Measurements from ENCODE around the gene SPRR2B. TPM values are rescaled to one million over a fixed set of nuclear protein-coding genes. Genes with fewer than 3 reads are reported as not detected.

The SPRR2B gene
- total and polyA plus RNA-seq, 2 of the 13 experiments (the other 11 are each of a cell fraction or from before 2014, with no cell fraction given) = not detected

DNA sequence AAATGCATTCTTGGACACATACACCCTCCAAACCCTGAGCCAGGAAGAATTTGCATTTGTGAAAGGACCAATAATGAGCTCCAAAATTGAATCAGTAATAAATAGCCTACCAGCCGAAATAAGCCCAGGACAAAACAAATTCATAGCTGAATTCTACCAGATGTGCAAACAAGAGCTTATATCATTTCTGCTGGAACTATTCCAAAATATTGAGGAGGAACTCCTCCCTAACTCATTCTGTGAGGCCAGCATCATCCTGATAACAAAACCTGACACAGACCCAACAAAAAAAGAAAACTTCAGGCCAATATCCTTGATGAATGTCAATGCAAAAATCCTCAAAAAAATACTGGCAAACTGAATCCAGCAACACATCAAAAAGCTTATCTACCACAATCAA, 16.2 kb upstream of the SPRR2B start (continued):
- TF ChIP-seq, protein P1, sequence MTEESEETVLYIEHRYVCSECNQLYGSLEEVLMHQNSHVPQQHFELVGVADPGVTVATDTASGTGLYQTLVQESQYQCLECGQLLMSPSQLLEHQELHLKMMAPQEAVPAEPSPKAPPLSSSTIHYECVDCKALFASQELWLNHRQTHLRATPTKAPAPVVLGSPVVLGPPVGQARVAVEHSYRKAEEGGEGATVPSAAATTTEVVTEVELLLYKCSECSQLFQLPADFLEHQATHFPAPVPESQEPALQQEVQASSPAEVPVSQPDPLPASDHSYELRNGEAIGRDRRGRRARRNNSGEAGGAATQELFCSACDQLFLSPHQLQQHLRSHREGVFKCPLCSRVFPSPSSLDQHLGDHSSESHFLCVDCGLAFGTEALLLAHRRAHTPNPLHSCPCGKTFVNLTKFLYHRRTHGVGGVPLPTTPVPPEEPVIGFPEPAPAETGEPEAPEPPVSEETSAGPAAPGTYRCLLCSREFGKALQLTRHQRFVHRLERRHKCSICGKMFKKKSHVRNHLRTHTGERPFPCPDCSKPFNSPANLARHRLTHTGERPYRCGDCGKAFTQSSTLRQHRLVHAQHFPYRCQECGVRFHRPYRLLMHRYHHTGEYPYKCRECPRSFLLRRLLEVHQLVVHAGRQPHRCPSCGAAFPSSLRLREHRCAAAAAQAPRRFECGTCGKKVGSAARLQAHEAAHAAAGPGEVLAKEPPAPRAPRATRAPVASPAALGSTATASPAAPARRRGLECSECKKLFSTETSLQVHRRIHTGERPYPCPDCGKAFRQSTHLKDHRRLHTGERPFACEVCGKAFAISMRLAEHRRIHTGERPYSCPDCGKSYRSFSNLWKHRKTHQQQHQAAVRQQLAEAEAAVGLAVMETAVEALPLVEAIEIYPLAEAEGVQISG (CRISPR knock-in tag; IDR thresholded peaks at IDR 0.05) = no peak
- no peak for TF ChIP-seq ZNF605 (CRISPR knock-in tag; IDR thresholded peaks at IDR 0.05)
- TF ChIP-seq SOX6 (IDR thresholded peaks at IDR 0.05) = no peak
- no peak for TF ChIP-seq SOX6 (CRISPR knock-in tag; IDR thresholded peaks at IDR 0.05)

DNA sequence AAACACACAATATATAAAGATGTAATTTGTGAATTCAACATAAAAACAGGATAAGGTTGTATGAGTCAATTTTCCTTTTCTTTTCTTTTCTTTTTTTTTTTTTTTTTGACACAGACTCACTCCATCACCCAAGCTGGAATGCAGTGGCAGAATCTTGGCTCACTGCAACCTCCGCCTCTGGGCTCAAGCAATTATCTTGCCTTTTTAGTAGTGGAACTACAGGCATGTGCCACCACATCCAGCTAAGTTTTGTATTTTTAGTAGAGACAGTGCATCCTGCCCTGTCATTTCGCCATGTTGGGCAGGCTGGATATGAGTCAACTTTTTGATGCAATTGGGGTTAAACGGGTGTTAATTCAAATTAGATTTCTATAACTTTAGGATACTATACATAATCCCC, 10.3 kb upstream of the SPRR2B start:
- Histone ChIP-seq H3K4me1 (ENCODE audit: insufficient read depth, low read length) (no peaks in the 10 kb centered on the region), H3K9ac (ENCODE audit: insufficient read depth, low read depth, low read length) (no peak overlapping the region), H3K36me3 (replicated peaks in 1 of 2; ENCODE audit: control insufficient read depth in 1 of 2, insufficient read depth in 2 of 2, low read length in 2 of 2) (no peaks in the 10 kb centered on the region), H2AFZ (ENCODE audit: low read length) (no peak overlapping the region), H3K4me3 (replicated peaks in 1 of 3; ENCODE audit: insufficient read depth in 1 of 3, low read depth in 2 of 3, low read length in 3 of 3) (no peak overlapping the region), H4K20me1 (ENCODE audit: insufficient read depth, low read length) (no peaks in the 10 kb centered on the region), H3K79me2 (ENCODE audit: insufficient read depth, low read length) (no peaks in the 10 kb centered on the region), H3K4me2 (ENCODE audit: low read depth, low read length) (no peak overlapping the region), H3K27ac (ENCODE audit: extremely low read length, insufficient read depth, low read length) (no peak overlapping the region), H3K27me3 (ENCODE audit: control insufficient read depth in 1 of 2, insufficient read depth in 2 of 2, low read length in 2 of 2) (no peaks in the 10 kb centered on the region), H3K9me3 (ENCODE audit: low read length) (no peaks in the 10 kb centered on the region)
- TF ChIP-seq PHF8 (CRISPR knock-in tag; IDR thresholded peaks at IDR 0.05) (no peak), ARNT2 (CRISPR knock-in tag; IDR thresholded peaks at IDR 0.05; ENCODE audit: low read depth) (no peak), ZNF761 (CRISPR knock-in tag; conservative IDR thresholded peaks at IDR 0.05) (no peak), ZKSCAN1 (IDR thresholded peaks at IDR 0.05; ENCODE audit: low read length) (no peak), ZNF562 (CRISPR knock-in tag; IDR thresholded peaks at IDR 0.05; ENCODE audit: borderline replicate concordance) (no peak), TBX3 (IDR thresholded peaks at IDR 0.05; ENCODE audit: borderline replicate concordance) (no peak), PPARG (CRISPR knock-in tag; conservative IDR thresholded peaks at IDR 0.05) (no peak), ZNF468 (CRISPR knock-in tag; IDR thresholded peaks at IDR 0.05) (no peak), ZSCAN25 (CRISPR knock-in tag; IDR thresholded peaks at IDR 0.05) (no peak), SSRP1 (CRISPR knock-in tag; IDR thresholded peaks at IDR 0.05) (no peak)
- ATAC-seq (no peak), FAIRE-seq (no peak), DNase-seq (ENCODE audit: low spot score) (no peak)
- ChIA-PET CTCF (ENCODE audit: low intra/inter-chr PET ratio, low total read pairs) (no interaction called here), POLR2A (no interaction called here)
- in situ Hi-C loops (cut with HindIII; ENCODE audit: extremely low pct_ligation_motif_present, low pct_unique_long_range_greater_than_20kb) = no loop called here
- 5% methylated on average over 3 of the region's 3 CpGs for WGBS (ENCODE audit: low lambda C conversion rate)
- no TSS peak for BruUV-seq (replicated peaks)
- intact Hi-C loops (cut with micrococcal nuclease; ENCODE audit: unreplicated experiment) = no loop called here

Data from HepG2 (cell line).